Body of pancreas (tissue), 4 donors: Measurements from ENCODE around the gene HADHB.

ENCODE experiments used
- CTCF ChIP-seq, 7 experiments: fragments of 450-650 bp in 4 of 7; fragments of 200-600 bp in 3 of 7; sonication (generic) in 3 of 7; IDR thresholded peaks; one replicate each; pipeline ENCODE4 v1.5.1; 2016 to 2019; ENCODE audit warnings: antibody characterized with exemption in 7 of 7
- POLR2A ChIP-seq, 3 donors: fragments of 450-650 bp; IDR thresholded peaks; one replicate each; pipeline ENCODE4 v1.6.1; 2016; ENCODE audit warnings: antibody characterized with exemption in 3 of 3, mild to moderate bottlenecking in 2 of 3

GRCh38 chr2:26255759-26256384, 11.1 kb downstream of the HADHB start:
- TF ChIP-seq POLR2A (IDR thresholded peaks at IDR 0.05): no peak
- no peak for TF ChIP-seq CTCF (IDR thresholded peaks at IDR 0.05)
